Hematopoietic multipotent progenitor cell treated with erythropoietin and hydrocortisone succinate and interleukin-3 and kit ligand, for 15 days (in vitro differentiated cells): Measurements from ENCODE around the gene HPSE2.

ENCODE experiments used
- DNase-seq: peaks from one replicate; pipeline ENCODE4 v3.0.0-alpha.2; 2015; ENCODE audit warnings: low spot score

Gene HPSE2

DNA sequence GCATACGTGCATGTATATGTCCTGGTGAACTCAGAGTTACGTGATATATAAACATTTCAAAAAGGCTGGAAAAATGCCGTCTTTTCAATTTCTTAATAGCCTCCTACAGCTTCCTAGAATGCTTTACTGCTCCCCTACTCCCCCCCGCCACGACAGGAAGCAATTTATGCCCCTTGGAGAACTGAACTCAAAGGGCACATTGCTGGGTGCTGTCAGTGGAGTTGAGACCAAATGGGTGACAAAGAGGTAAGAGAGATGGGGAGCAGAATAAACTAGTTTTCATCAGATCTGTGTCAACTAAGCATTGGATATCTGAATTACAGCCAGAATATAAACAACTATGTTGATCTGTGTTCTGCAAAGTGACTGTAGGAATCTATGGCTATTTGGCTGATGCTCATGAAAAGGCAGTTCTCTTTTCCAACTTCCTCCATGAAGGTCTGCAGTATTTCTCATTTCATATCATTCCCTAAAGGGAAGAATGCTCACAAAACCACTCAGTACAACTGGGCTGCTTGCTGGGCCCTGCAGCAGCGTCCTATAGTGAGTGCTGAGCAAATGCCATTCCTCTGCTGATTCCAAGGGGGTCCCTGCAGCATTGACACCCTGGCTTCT lies 617.6 kb downstream of the HPSE2 start:
- DNase-seq: no peak

DNA sequence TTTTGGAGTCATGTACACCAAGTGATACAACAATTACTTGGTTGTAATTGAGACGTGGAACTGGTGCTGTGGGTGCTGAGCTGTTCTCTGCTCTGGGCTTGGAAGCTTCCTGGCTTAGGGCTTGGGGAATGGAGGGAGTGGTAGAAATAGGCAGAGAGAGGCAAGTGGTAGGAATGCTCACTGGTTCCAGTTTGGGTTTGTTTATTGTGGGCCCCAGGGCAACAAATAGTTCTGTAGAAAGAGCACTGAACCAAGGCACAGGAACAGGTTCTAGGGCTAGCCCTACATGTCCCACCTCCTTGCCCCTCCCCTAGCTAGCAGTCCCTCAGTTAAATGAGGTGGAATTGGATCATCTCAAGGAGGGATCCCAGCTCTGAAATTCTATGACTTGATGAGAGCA lies 622.2 kb downstream of the HPSE2 start:
- DNase-seq: no peak

DNA sequence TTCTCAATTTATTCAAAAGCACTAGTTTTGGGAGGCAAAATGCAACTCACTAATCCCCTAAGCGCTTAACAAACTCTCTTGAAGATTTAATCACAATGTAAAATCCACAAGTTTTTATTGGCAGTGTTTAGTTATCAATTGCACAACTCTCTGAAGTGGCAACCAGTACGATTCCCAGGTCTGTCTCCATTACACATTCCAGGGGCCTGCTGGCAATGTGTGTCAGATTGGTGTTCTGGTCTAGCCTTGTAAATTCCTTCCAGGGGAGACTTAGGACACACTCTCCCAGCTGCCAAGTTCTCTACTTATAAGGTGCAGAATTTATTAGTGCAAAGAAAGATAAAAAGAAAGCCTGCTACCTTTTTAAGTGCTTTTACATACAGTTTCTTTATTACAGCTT lies 624.2 kb downstream of the HPSE2 start:
- DNase-seq: no peak

DNA sequence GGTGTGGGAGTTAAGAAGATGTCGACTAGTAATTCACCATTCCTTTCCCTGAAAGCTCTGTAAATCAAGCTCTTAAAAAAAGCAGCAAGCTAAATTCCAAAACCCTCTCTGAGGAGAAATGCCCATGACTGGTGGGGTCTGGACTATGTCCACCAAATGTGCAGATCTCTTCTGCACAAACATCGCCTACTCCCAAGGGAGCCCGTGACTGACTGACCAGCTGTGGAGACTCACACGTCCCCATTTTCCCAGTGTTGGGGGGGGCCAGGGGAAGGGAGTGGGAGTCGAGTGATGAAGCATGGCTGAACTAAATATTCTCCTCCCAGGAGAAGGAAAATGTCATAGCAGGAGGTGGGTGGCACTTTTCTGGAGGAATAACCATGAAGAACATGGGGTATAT lies 624.8 kb downstream of the HPSE2 start:
- no peak for DNase-seq

DNA sequence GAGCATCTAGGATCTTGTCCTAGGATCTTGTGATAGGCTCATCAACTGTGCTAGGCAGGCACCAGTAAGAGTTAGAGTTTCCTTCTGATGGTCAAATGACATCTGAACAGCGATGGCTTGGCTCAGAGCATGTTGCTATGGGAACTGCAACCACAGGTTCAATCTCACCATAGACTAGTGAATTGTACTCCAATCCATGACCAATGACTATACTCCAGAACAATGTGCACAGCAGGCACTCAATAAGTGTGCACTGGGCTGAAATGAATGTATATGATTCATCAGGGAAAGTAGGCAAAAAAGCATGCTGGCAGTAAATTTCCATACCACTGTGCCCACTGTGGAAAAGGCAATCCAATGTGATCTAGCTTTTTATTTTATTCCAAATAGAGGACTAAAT lies 625.4 kb downstream of the HPSE2 start:
- no peak for DNase-seq

DNA sequence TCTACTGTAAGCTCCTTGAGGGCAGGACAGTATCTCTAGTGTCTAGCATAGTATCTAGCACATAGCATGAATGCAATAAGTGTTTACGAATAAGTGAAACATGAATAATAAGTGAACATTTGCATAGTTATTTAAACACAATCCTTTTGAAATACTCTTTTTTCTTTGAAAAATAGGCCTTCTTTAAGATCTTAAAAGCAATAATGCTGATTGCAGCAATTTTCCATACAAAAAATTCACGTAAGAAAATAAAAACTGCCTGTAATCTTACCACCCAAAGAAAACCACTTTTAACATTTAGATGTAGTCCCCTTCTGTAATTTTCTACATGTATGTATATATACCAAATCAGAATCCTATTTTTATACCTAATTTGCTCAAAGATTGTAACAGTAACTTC lies 626.4 kb downstream of the HPSE2 start:
- no peak for DNase-seq

DNA sequence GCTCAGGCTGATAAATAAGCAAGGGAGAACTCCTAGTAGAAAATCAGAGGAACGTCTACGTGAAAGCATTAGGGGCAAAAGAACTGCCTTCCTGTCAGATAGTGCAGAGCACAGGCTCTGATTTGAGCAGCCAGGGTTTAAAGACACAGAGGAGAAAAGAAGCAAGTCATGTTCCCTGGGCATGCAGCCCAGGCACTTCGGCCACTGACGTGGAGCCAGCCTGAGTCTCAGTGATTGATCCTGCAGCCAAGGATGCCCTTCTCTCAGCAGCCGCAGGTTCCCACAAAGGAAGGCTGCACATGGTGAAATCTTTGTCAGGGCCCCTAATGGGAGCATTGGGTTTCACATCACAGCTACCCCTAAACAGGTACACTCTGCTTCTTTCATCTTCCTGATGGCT lies 627.2 kb downstream of the HPSE2 start:
- no peak for DNase-seq

DNA sequence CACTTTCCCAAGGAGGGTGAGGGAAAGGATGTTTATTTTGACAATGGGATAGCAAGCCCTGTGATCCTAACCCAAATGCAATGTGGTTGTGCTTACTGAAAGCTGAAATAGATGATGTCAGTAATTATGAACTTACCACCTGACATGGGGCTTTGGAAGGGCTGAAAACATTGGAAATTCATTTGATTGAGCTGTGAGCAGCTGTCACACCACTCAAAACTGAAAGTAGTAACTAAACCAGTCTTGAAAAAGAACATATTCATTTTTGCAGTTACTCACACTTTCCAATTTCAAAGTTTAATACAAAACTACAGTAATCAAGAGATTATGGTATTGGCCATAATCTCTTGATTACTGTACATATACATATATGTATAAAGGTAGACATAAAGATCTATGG lies 633.4 kb downstream of the HPSE2 start:
- no peak for DNase-seq

DNA sequence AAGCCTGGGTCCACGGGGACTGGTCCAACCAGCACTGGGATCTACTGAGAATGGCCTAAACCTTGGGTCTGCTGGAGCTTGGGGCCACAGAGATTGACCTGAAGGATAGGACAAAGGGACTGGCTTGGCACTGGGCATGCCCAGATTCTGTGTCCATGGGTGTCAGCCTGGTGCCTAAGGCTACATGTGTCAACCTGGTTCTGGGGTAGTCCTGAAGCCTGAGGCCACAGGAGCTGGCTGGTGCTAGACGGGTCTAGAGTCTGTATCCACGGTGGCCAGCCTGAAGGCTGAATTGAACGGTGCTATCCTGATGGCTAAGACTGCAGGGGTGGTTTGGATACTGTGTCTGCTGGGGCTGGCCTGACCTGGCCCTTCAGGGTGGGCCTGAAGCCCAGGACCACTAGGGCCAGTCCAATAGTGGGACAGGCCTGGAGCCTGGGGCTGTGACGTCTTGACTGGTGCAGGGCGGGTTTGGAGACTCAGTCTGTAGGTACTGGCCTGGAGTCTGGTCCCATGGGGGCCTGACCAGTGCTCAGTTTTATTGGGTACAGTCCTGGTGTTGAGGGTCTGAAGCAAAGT lies 636.5 kb downstream of the HPSE2 start:
- no peak for DNase-seq

DNA sequence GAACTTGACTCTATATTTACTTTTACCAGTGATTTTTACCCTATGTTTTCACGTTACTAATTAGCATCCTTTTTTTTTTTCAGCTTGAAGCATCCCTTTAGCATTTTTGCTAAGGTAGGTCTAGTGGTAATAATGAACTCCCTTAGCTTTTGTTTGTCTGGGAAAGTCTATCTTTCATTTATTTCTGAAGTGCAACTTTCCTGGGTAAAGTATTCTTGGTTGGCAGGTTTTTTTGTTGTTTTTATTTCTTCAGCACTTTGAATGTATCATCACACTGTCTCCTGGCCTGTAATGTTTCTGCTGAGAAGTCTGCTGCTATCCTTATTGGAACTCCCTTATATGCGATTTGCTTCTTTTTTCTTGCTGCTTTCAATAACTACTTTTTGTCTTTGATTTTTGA lies 639.2 kb downstream of the HPSE2 start:
- DNase-seq: no peak

DNA sequence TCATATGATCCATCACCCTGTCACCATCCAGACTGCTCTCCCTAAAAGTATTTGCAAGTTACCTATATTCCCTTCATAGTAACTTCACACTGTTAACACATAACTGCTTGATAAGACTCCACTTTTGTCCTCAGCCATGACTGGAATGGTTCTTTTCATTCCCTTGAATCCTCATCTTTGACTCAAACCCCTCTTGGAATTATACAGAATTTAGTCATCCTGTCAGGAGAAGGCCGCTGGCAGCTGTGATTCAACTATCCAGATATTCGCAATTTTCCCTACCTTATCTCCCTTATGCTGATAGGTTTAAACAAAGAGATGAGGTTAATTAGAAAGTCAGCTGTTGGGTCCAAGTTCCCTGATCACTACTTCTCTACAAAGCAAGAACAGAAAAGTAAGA lies 646.0 kb downstream of the HPSE2 start:
- no peak for DNase-seq

DNA sequence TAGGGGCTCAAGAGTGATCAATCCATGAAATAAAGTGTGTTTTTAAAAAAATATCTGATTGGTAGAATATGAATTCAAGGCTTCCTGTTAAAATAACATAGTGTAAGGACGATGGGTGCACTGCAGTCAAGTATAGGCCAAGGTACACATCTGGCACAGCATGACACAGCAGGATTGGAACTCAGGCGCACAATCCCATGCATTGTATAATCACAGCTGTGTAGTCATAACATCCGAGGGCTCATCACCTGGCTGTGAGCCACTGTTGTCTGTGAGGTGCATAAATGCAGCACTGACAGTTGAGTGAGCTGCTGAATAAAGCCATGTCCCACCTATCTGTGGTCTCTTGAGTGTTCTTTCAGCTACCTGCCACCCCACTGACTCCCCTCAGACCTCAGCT lies 646.6 kb downstream of the HPSE2 start:
- DNase-seq: no peak

DNA sequence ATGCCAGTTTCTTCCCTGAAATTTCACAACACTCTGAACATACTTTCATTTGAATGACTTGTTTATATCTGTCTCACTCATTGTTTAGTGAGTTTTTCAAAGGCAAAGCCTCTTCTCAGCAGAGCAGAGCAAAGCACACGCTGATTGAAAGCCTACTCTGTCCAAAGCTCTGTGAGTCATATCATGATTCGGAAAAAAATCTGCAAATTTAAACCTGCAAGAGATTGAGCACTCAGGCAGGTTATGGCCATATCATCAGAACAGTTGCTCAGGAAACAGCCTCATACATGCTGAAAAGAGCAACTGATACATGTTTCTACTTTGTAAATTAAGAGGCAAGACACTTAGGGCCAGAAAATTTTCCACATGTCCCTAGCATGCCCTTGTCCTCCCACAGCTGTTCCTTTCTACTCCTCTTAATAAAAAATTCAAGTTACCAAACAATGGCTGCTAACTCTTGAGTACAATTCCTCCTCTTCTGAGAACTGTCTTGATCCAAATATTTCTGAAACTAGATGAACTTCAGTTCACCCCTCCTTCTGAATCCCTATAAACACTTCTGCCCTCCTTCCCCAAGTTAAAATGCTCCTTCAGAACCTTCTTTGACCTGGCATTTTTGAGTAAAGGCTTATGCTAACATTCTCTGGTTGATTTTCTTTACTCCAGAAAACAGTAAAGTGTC lies 648.4 kb downstream of the HPSE2 start:
- no peak for DNase-seq

DNA sequence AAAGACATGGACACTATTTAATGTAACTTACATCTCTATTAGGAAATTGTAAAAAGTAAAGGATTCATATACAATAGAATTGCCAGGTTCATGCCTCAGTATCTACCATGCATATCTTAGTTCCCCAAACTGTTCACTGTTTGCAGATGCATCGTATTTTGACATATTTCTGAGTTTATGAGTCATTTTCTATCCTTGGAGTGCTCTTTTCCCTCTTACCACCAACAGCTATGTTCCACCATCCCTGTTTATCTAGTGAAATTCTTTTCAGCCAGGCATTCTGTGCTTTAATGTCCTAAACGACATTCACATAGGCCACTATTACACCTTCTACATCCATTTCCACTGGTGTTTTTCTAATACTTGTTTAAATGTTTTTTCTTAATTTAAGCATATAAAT lies 649.6 kb downstream of the HPSE2 start:
- no peak for DNase-seq

DNA sequence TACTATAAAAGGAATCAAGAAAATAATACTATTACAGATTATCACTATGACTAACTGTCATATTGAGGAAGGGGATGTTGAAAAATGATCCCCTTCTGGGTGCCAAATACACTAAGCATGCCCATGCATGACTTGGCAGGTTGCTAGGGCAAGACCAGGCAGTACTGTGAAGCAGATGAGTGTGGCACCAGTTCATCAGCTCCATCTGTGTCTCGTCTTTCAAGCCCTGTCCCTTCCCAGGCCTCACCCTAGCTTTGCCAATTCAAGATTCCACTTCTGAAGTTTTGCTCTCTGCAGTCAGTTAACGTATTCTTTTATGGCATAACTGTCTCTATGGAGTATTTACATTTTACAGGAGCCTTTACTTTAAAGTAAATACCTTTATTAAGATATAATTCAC lies 653.3 kb downstream of the HPSE2 start:
- no peak for DNase-seq

DNA sequence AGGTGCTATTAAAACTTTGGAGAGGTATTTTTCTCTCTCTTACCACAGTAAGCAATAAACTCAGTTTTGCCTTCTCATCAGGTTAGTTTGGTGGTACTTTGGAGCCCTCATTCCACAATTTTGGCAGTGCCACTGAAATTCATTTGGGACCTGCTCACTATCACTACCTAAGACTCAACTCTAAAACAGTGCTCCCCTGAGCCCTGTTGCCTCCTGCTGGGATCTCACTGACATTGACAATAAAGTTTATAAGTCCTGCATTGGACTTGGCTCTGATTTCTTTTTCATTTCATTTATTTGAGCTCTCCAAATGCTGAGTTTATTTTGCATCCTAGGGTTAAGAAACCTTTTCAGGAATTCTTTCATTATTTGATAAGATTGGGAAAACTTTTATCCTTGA lies 658.1 kb downstream of the HPSE2 start:
- no peak for DNase-seq

DNA sequence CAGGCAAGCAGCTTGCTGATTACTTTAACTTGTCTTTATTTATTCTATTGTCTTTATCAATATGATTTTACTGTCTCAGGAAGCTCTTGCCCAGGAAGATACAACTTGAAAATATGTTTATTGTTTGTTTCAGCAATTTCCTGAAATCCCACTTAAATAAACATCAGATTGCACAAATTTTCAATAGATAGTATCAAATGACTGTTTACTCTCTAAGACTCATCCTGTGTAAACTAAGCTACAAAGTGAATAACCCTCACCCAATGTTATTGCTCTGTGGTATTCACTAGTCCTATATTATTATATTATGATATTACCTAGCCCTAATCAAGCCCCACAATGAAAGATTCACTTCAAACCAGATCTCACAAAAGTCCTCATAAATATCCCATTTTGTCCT lies 658.5 kb downstream of the HPSE2 start:
- no peak for DNase-seq

DNA sequence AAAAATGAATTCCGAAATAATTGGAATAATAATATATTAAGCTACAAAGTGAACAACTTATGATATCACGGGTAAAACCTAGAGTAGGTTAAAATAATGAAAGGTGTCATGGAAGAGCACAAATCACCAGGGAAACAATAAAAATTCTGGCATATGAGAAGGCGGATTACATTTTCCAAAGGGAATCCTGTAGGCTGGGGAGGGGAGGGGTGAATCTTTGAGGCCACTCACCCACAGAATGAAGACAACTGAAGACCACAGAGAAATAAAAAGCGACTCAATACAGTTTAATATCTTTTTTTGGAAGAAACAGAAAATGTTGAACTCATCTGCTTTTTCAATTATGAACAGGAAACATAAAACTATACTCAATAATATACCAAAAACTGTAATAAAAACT lies 659.6 kb downstream of the HPSE2 start:
- no peak for DNase-seq

DNA sequence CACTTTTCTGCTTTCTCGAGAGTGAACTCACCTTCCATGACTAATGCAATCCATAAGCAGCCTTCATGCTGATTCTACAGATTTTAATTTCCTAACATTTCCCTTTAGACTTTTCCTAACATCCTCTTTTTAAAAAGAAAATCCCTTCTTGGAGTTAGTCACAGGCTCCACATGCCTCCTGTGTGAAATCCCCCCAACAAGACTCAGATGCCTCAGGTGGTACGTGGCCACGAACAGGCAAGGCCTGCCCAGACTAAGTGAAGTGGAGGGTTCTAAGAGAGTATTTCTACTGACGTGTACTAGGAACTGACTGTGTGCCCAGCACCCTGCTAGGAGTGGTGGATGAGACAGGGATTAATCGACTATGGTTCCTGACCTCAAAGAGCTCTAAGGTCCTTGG lies 663.1 kb downstream of the HPSE2 start:
- no peak for DNase-seq

DNA sequence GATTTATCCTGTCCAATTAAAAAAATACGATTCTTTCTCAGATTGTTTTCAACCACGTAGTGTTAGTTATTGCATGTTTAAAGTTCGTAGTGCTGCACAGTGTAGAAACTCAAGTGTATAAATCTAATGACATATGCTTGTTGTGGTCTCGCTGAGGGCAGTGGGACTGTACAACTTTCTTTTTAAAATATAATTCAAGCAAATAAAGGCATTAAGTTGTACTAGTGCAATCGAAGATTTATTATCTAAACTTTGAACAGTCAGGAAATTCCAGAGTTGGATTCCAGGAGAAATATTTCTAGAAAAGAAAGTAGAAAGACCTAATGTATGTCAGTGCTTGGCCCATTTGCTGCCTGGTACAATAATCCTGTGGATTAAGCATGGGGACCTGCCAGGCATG lies 664.8 kb downstream of the HPSE2 start:
- DNase-seq: no peak

DNA sequence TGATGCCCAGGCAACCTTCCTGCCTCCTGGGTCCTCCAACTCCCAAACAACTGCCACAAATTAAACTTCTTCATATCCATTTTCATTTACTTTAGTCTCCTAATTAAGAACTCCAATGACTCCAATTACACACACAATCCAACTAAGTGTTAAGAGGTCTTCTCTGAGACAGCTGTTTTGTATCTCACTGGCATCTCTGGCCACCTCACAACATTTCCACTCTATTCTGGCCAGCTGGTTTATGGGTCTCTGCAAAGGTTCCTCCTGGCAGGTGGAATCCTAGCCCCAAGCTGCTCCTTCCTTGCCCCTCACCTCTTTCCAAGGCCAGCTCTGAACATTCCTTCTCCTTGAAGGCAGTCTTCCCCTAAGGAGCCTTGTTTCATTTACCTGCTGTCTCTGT lies 665.8 kb downstream of the HPSE2 start:
- DNase-seq: no peak

DNA sequence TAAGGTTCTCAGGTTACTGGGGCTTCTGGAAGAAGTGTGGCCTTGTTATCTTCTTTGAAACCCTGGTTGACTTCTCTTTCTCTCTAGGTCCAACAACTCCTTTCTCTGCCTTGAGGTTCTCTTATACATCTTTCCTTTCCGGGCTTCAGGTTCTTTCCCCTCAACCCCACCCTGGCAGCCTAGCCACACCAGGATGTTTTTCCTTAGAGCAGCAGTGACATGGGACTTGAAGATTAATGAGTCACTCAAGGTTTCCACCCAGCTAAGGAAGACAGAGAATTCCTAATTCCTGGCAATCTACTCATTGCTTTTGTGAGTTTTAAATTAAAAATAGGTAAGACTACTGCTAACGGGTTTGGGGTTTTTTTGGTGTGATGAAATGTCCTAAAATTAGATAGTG lies 667.1 kb downstream of the HPSE2 start:
- no peak for DNase-seq

DNA sequence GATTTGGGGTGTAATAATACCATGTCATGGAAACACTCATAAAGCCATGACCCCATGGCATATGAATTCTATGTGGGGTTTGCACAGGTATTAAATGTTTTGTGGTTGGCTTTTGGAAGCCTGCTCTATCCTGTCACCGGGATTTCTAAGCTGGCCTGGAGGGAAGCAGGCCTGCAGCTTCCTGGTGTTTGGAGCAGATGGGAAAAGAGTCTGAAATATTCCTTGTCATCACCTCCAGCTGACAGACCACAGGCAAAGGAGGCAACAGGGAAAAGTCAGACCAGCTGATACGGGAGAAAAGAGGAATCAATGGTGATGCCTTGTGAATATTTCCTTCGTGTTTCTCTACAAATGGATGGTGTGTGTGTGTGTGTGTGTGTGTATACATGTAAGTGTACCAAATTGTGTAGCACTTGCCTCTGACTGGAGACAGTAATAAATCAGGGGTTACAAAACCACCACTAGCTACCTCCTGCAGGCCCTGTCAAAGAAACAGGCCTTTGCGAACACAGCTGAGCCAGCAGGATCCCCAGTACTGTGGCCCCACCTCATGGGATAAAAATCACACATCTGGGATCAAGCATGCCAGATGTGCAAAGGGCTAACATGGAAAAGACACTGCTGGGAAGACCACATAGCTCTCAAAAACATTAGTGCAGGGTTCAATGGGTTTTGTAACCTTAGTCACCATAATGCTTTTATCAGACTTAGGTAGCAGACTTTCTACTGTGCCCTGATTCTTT lies 668.1 kb downstream of the HPSE2 start:
- no peak for DNase-seq
